Retinal pigment epithelial cell (primary cell): ENCODE data around the gene NXPH3.

Experiments used
- DNase-seq: peaks from one replicate; pipeline ENCODE4 v3.0.0-alpha.2; 2010; ENCODE audit warnings: low read depth
- H3K4me3 ChIP-seq: 2 replicates; pipeline ENCODE4 v1.5.1; 2011; ENCODE audit warnings: mild to moderate bottlenecking, low read length, control low read depth, moderate library complexity
- TF ChIP-seq, protein P1 (sequence below): conservative IDR thresholded peaks from 2 replicates; pipeline ENCODE4 v1.5.1; 2011; ENCODE audit warnings: low read depth, low read length, control low read depth, inconsistent platforms

The NXPH3 gene

DNA sequence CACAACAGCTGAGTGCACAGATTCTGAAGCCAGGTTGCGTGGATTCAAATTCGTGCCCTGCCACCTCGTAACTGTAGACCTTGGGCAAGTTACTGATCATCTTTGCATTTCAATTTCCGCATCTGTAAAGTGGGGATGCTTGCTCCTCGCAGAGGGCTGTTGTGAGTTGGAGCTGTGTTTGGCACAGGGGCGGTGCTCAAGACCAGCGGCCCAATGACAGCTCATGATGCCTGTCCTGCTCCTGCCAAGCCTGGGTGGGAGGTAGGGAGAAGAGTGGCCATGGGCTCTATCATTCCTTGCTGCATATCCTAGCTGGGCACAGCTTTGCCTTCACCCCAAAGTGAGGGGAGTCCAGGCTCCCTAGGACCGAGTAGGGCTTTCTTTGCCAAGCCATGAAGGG lies 12.6 kb downstream of the NXPH3 start:
- DNase-seq, result no peak
- TF ChIP-seq, protein P1, sequence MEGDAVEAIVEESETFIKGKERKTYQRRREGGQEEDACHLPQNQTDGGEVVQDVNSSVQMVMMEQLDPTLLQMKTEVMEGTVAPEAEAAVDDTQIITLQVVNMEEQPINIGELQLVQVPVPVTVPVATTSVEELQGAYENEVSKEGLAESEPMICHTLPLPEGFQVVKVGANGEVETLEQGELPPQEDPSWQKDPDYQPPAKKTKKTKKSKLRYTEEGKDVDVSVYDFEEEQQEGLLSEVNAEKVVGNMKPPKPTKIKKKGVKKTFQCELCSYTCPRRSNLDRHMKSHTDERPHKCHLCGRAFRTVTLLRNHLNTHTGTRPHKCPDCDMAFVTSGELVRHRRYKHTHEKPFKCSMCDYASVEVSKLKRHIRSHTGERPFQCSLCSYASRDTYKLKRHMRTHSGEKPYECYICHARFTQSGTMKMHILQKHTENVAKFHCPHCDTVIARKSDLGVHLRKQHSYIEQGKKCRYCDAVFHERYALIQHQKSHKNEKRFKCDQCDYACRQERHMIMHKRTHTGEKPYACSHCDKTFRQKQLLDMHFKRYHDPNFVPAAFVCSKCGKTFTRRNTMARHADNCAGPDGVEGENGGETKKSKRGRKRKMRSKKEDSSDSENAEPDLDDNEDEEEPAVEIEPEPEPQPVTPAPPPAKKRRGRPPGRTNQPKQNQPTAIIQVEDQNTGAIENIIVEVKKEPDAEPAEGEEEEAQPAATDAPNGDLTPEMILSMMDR, result no peak

DNA sequence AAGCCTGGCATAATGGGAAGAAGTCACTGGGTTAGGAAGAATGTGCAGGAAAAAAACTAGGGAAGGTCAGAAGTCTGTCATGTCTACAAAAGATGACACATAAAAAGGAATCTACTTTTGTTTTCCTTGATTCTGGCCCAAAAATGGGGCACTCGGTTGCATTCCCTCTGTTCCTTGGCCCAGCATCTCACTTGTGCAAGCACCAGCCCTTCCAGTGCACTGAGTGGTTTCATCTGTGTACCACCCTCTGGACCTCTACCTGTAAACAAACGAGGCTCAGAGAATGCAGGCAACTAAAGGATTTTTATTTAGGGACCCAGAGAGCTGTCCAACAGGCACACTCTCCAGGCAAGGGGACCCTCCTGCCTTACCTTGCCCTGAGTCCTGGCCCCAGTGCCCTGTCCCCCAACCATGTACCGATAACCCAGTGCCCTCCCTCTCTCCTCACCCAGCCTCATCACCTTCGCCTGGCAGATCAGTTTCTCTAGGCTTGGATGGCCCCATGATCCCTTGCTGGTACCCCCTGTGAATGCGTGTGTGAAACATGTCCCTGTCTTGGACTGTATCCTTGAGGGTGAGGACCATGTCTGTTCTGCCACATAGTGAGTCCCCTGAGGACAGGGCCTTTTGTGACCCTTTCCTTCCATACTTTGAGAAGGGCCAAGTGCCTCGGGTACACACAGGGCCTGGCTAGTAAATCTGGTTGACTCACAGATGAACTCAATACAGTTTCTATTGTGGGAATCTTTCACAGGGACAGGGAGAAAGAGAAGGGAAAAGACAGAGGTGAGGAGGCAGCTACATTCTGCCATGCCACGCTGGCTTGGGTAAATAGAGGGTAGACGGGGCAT lies 13.3 kb downstream of the NXPH3 start:
- DNase-seq, result no peak
- TF ChIP-seq, protein P1, result no peak
- no peak overlapping the region for H3K4me3 ChIP-seq

More for the DNA sequence above, 12.6 kb downstream of the NXPH3 start:
- H3K4me3 ChIP-seq, result no peak overlapping the region

DNA sequence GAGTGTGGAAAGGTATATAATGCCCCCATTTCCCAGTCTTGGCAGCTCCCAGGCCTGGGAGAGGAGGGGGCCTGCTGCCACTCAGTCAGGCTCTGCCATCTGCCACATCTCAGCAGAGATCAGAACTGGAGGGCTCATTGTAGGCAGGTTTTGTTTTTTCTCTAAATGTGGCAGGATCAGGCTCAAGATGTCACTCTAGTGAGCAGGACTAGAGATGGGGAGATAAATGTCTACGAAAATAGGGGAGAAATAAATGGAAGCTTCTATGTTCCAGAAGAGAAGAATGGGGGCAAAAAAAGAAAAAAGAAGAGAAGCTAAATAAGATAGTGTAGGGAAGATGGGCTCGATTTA lies 13.9 kb downstream of the NXPH3 start:
- TF ChIP-seq, protein P1, result no peak
- DNase-seq, result no peak
- no peak overlapping the region for H3K4me3 ChIP-seq

DNA sequence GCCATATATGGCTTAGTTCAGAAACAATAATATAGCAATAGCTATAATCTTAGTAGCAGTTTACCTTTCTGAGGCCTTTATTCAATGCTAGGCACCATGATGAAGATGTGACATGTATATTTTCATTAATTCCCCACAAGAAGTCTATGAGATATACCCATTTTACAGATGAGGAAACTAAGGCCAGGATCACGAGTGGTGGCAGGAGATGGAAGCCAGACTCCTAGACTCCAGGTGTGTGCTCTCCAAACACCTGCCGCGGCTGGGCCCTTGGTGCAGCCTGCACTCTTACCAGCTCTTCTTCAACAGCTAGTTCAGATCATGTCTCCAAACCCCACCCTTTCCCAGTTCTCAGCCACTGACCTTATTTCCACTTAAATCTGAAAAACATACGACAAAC lies 15.2 kb downstream of the NXPH3 start:
- H3K4me3 ChIP-seq, result no peak overlapping the region
- TF ChIP-seq, protein P1, result no peak
- DNase-seq, result no peak

DNA sequence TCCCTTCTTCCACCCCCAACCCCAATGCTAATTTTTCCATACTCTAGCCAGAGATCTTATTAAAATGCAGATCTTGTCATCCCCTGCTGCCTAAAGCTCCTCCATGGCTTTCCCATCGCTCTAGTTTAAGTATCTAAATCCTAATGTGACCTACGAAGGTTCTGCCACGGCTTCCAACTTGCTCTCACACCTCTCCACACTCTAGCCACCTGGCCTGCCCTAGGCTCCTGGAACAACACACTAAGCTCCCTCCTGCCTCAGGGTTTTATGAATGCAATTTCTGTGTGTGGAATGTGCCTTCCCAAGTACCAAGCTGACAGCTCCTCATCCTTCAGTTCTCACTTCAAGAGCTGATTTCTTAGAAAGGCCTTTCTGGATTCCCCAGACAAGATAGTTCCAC lies 16.6 kb downstream of the NXPH3 start:
- H3K4me3 ChIP-seq, result no peak overlapping the region
- TF ChIP-seq, protein P1, result no peak
- no peak for DNase-seq

DNA sequence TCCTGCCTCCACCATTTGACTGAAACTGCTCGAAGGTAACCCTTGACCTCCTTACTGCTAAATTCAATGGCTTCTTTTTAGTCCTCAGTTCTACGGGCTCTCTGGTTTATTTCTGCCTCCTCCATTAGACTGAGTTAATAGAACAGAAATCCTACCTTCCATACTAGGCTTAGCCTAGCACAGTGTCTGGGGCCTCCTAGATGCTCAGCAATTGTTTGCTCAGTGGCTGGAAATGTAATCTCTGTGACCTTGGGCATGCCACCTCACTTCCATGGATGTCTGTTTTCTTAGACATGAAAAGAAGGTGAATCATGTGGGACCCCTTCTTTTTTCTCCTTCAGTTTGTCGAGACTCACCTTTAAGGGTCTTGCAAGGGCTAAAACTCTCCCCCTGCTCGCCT lies 19.7 kb downstream of the NXPH3 start:
- DNase-seq, result no peak
- TF ChIP-seq, protein P1, result no peak

DNA sequence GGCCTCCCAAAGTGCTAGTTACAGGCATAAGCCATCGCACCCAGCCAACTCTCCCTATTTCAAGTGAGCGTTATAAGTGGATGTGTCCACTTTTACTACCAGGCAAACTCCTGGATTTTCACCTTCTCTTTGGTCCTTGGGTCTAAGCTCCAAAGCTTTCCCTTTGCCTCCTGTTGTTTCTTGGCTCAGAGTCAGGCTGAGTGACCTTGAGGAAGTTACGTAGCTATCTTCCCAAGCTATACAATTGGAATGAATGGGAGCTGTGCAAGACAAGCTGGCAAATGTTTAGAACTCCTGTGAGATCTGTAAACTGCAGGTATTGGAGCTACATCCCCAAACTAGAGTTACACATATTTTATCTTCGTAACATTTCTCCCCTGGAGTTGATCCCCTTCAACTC lies 20.3 kb downstream of the NXPH3 start:
- TF ChIP-seq, protein P1, result no peak
- DNase-seq, result no peak
- H3K4me3 ChIP-seq, result no peak overlapping the region

More for the DNA sequence above, 19.7 kb downstream of the NXPH3 start:
- no peak overlapping the region for H3K4me3 ChIP-seq
